CD4-positive, alpha-beta T cell (primary cell): ENCODE results near the gene ATP6V1G2. TPM values are rescaled to one million over a fixed set of nuclear protein-coding genes. Genes with fewer than 3 reads are reported as not detected.

Experiments used
- ATAC-seq: fragments of 200-7000 bp; cut with Tn5 transposase; one replicate; pipeline ENCODE4 v1.10.0; 2022; ENCODE audit warnings: mild to moderate bottlenecking; ENCODE audit not compliant: poor library complexity
- CTCF ChIA-PET: fragments of 350-600 bp; sonication (Branson Sonifier 250); formaldehyde crosslinking; loops from one replicate; lab custom pipeline; 2021; ENCODE audit warnings: antibody characterized with exemption, inconsistent platforms; lab: Charles Lee
- POLR2A ChIA-PET: fragments of 350-600 bp; sonication (Branson Sonifier 250); formaldehyde crosslinking; loops from one replicate; lab custom pipeline; 2021; ENCODE audit warnings: antibody characterized with exemption, inconsistent platforms; lab: Charles Lee
- DNase-seq, 14 experiments: peaks; one replicate each; pipeline ENCODE4 v3.0.0-alpha.2; 2013 to 2020; ENCODE audit warnings: mixed read lengths in 2 of 14
- H3K27ac ChIP-seq, 2 donors: one replicate each; pipeline versions ENCODE4 v1.5.1 to v1.7.0; 2013; ENCODE audit warnings: low read length in 2 of 2, low read depth in 1 of 2, mild to moderate bottlenecking in 1 of 2
- H3K27me3 ChIP-seq, 2 experiments: 1 replicate in 1 of 2; 2 replicates in 1 of 2; pipeline versions ENCODE4 v1.6.1 to v1.7.0; 2013; ENCODE audit warnings: low read length in 2 of 2, control low read depth in 1 of 2, mild to moderate bottlenecking in 1 of 2, moderate library complexity in 1 of 2; ENCODE audit not compliant: insufficient read depth in 2 of 2, control insufficient read depth in 1 of 2
- H3K36me3 ChIP-seq: one replicate; pipeline ENCODE4 v1.6.1; 2013; ENCODE audit warnings: low read length, control low read depth; ENCODE audit not compliant: insufficient read depth
- H3K4me1 ChIP-seq: one replicate; pipeline ENCODE4 v1.6.1; 2013; ENCODE audit warnings: low read length, control low read depth; ENCODE audit not compliant: insufficient read depth
- H3K4me3 ChIP-seq: one replicate; pipeline ENCODE4 v1.5.1; 2013; ENCODE audit warnings: mild to moderate bottlenecking, low read length, moderate library complexity
- H3K9me3 ChIP-seq, 2 experiments: 1 replicate in 1 of 2; 2 replicates in 1 of 2; pipeline versions ENCODE4 v1.6.1 to v1.7.0; 2013; ENCODE audit warnings: low read length in 2 of 2, mild to moderate bottlenecking in 2 of 2, control low read depth in 1 of 2, moderate library complexity in 1 of 2; ENCODE audit not compliant: control insufficient read depth in 1 of 2, insufficient read depth in 1 of 2
- H3K27ac Mint-ChIP-seq: one replicate; pipeline ENCODE4 v1.8.0; 2020; ENCODE audit warnings: mixed read lengths
- H3K27me3 Mint-ChIP-seq: one replicate; pipeline ENCODE4 v1.8.0; 2021; ENCODE audit warnings: mixed read lengths
- H3K36me3 Mint-ChIP-seq: one replicate; pipeline ENCODE4 v1.8.0; 2021; ENCODE audit warnings: low read depth, mixed read lengths
- H3K4me1 Mint-ChIP-seq: one replicate; pipeline ENCODE4 v1.8.0; 2021; ENCODE audit warnings: low read depth, mixed read lengths
- H3K4me3 Mint-ChIP-seq: one replicate; pipeline ENCODE4 v1.8.0; 2020; ENCODE audit warnings: mild to moderate bottlenecking, mixed read lengths
- H3K9me3 Mint-ChIP-seq: one replicate; pipeline ENCODE4 v1.8.0; 2020; ENCODE audit warnings: mixed read lengths
- CTCF ChIP-seq: fragments of 200-600 bp; IDR thresholded peaks from one replicate; pipeline ENCODE4 v1.8.0; 2022; ENCODE audit warnings: antibody characterized with exemption, mild to moderate bottlenecking
- intact Hi-C, 2 experiments: fragments of 100-400 bp; cut with DNase I in 1 of 2; cut with micrococcal nuclease in 1 of 2; formaldehyde crosslinking; loops; one replicate each; pipeline versions ENCODE4 v1.15.1 to v1.9.0; 2023 to 2025; cut with DNase I, micrococcal nuclease
- total RNA-seq, 174 experiments: library from RNA in 2 of 174; stranded (reverse) in 2 of 174; gene quantifications; one replicate each; pipeline ENCODE4 v1.2.3 and lab custom pipeline; 2021 to 2026

Gene ATP6V1G2
- total RNA-seq, 2 experiments from 2014 or later: 2.6 to 3.3 TPM

DNA sequence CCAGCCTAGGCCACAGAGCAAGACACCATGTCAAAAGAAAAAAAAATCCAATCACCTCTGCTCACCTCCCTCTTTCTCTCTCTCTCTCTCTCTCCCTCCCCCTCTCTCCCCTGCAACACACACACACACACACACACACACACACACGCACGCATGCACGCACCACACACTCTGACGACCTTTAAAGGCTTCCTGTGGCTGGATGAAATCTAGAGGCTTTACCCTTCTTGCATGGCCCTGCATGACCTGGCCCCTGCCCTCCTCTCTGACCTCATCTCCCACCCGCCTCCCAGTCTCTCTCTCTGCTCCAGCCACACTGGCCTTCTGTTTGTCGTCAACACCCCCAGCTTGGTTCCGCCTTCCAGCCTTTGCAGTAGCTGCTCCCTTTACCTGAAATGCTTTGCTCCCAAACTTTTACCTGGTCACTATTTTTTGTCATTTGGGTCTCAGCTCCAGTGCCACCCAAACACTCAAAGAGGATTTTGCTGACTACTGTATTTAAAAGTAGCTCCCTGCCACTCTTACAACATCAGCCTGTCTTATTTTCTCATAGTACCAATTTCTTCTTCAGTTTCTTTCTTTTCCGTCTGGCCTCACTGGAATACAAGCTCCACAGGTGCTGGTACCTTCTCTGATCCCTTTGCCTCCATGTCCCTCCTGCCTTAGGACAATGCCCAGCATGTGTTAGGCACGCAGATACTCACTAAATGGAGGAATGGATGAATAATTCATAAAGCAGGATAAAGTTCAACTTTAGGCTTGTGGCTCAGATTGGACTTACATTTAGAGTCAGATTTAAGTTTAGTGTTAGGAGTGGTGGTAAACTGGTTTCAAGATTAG, 21.3 kb upstream of the ATP6V1G2 start:
- H3K27me3 ChIP-seq: no peaks in the 10 kb centered on the region
- H3K4me1 ChIP-seq: peaks cover 78% of the 10 kb centered on the region
- H3K9me3 Mint-ChIP-seq: no peaks in the 10 kb centered on the region
- no peak for TF ChIP-seq CTCF
- ATAC-seq: no peak
- ChIA-PET CTCF (interaction anchor here (0.9 to 4.3 kb wide), 8 partner anchors 9 to 31 kb away, joined by 3 to 38 read pairs (median 6); partner anchors contain the start of genes DDX39B and LST1), POLR2A (interaction anchor here (1.0 to 34.9 kb wide), 5 partner anchors 10 to 94 kb away, joined by 3 to 1160 read pairs (median 10); partner anchors contain the start of genes DDX39B, LST1, LTA and LTB)
- intact Hi-C loops: loop anchor here in 1 of 2 experiments (1.0 kb wide), 1 partner anchor 7 kb away; no protein-coding TSS in a partner anchor
- DNase-seq: peak in 5 of 14 experiments; percentile 46 to 70 (median 58)
- peaks cover 43% of the 10 kb centered on the region for H3K36me3 Mint-ChIP-seq
- H3K9me3 ChIP-seq: no peaks in the 10 kb centered on the region
- no peaks in the 10 kb centered on the region for H3K27me3 Mint-ChIP-seq
- no peak overlapping the region for H3K4me3 ChIP-seq
- peak overlapping the region; percentile 78 to 88 for H3K27ac ChIP-seq
- peak overlapping the region; percentile 65 for H3K4me3 Mint-ChIP-seq
- H3K36me3 ChIP-seq: peaks cover 15% of the 10 kb centered on the region
- peak overlapping the region; percentile 95 for H3K27ac Mint-ChIP-seq
- H3K4me1 Mint-ChIP-seq: peaks cover 81% of the 10 kb centered on the region

DNA sequence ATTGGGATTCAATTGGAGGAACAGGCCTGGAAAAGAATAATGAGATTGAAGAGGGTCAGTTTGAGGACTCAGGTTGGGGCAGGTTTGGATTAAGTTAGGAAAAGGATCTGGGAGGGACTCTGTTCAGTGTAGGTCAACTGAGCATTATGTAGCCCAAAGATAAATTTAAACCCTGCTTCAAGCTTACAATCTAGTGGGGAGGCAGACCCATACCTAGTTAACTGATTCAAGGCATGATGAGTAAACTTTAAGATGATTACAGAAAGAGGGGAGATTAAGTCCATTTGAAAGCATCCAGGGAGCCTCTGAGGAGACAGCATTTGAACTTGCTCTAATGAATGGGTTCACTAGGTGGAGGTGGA, 14.3 kb upstream of the ATP6V1G2 start:
- Histone ChIP-seq H3K4me3 (no peak overlapping the region), H3K27me3 (no peaks in the 10 kb centered on the region), H3K36me3 (peaks cover 28% of the 10 kb centered on the region), H3K4me1 (peaks cover 76% of the 10 kb centered on the region), H3K27ac (peak overlapping the region; percentile 35 to 74), H3K9me3 (no peaks in the 10 kb centered on the region)
- Mint-ChIP-seq H3K27me3 (no peaks in the 10 kb centered on the region), H3K27ac (peak overlapping the region; percentile 90), H3K4me3 (peak overlapping the region; percentile 82), H3K36me3 (peaks cover 53% of the 10 kb centered on the region), H3K4me1 (peaks cover 67% of the 10 kb centered on the region), H3K9me3 (no peaks in the 10 kb centered on the region)
- CTCF ChIA-PET: interaction anchor here (2.4 to 6.2 kb wide), 3 partner anchors 9 to 37 kb away, joined by 8 to 32 read pairs (median 11); no protein-coding TSS in a partner anchor
- intact Hi-C loops: loop anchor here in 1 of 2 experiments (1.0 kb wide), 1 partner anchor 8 kb away; no protein-coding TSS in a partner anchor
- no peak for TF ChIP-seq CTCF
- POLR2A ChIA-PET: interaction anchor here (1.1 to 34.9 kb wide), 3 partner anchors 10 to 302 kb away, joined by 3 to 1160 read pairs (median 8); partner anchors contain the start of genes LST1, LTA, LTB and NCR3
- ATAC-seq: no peak
- no peak for DNase-seq

GRCh38 chr6:31559958-31560696, 13.7 kb upstream of the ATP6V1G2 start:
- Histone ChIP-seq H3K4me3 (peak overlapping the region; percentile 44), H3K36me3 (peaks cover 28% of the 10 kb centered on the region), H3K9me3 (no peaks in the 10 kb centered on the region), H3K4me1 (peaks cover 72% of the 10 kb centered on the region), H3K27ac (peak overlapping the region; percentile 63 to 74), H3K27me3 (no peaks in the 10 kb centered on the region)
- intact Hi-C loops: loop anchor here in 1 of 2 experiments (1.0 to 2.0 kb wide), 3 partner anchors 8 to 21 kb away; partner anchors contain the start of gene LTA
- H3K9me3 Mint-ChIP-seq: no peaks in the 10 kb centered on the region
- peak overlapping the region; percentile 90 for H3K27ac Mint-ChIP-seq
- ATAC-seq (peak; percentile 58), DNase-seq (peak in 7 of 14 experiments; percentile 29 to 81 (median 65))
- TF ChIP-seq CTCF: no peak
- peak overlapping the region; percentile 82 for H3K4me3 Mint-ChIP-seq
- ChIA-PET POLR2A (interaction anchor here (1.1 to 34.9 kb wide), 5 partner anchors 9 to 303 kb away, joined by 3 to 1160 read pairs (median 10); partner anchors contain the start of genes LST1, LTA, LTB and NCR3), CTCF (interaction anchor here (0.9 to 6.2 kb wide), 5 partner anchors 9 to 38 kb away, joined by 3 to 32 read pairs (median 8); partner anchors contain the start of gene LTB)
- no peaks in the 10 kb centered on the region for H3K27me3 Mint-ChIP-seq
- H3K36me3 Mint-ChIP-seq: peaks cover 47% of the 10 kb centered on the region
- peaks cover 62% of the 10 kb centered on the region for H3K4me1 Mint-ChIP-seq
